ENCODE results near the gene PAPSS1. TPM values are rescaled to one million over a fixed set of nuclear protein-coding genes. Genes with fewer than 3 reads are reported as not detected.
"Not testable (repeated sequence)": the region's sequence is repeated elsewhere in the genome, so short reads cannot be mapped to it uniquely, and the experiment has no call there.

PAPSS1 gene
- total RNA-seq, 2 donors from 2014 or later, result 20.0 to 29.8 TPM

- H3K36me3 ChIP-seq, result no peaks in the 10 kb centered on the region
- no peak for TF ChIP-seq CTCF (IDR thresholded peaks at IDR 0.05)
- H3K27ac ChIP-seq, result no peak overlapping the region
- DNase-seq (ENCODE audit: low spot score) (no peak), ATAC-seq (ENCODE audit: insufficient number of reproducible peaks, low FRiP score, low read depth) (no peak)
- peaks cover 21% of the 10 kb centered on the region for H3K9me3 ChIP-seq
- no peak overlapping the region for H3K4me3 ChIP-seq
- no peaks in the 10 kb centered on the region for H3K27me3 ChIP-seq (replicated peaks; ENCODE audit: insufficient read depth)
- H3K4me1 ChIP-seq (ENCODE audit: control insufficient read depth in 1 of 2, low read depth in 2 of 2), result peaks cover 0 to 6% of the 10 kb centered on the region in 2 donors
These were observed 11.8 kb downstream of the PAPSS1 start for GRCh38 chr4:107708225-107708624.

GRCh38 chr4:107705742-107706556 lies 14.1 kb downstream of the PAPSS1 start:
- peaks cover 21% of the 10 kb centered on the region for H3K9me3 ChIP-seq
- no peak overlapping the region for H3K4me3 ChIP-seq
- ATAC-seq (ENCODE audit: insufficient number of reproducible peaks, low FRiP score, low read depth), result no peak
- no peak for DNase-seq (ENCODE audit: low spot score)
- TF ChIP-seq CTCF (IDR thresholded peaks at IDR 0.05), result no peak
- no peaks in the 10 kb centered on the region for H3K36me3 ChIP-seq
- H3K27ac ChIP-seq, result no peak overlapping the region
- H3K4me1 ChIP-seq (ENCODE audit: control insufficient read depth in 1 of 2, low read depth in 2 of 2), result peaks cover 0 to 11% of the 10 kb centered on the region in 2 donors
- no peaks in the 10 kb centered on the region for H3K27me3 ChIP-seq (replicated peaks; ENCODE audit: insufficient read depth)

GRCh38 chr4:107701565-107701964 lies 18.5 kb downstream of the PAPSS1 start:
- Histone ChIP-seq H3K27ac (no peak overlapping the region), H3K9me3 (peaks cover 18% of the 10 kb centered on the region), H3K4me3 (no peak overlapping the region), H3K4me1 (ENCODE audit: control insufficient read depth in 1 of 2, low read depth in 2 of 2) (peaks cover 4 to 11% of the 10 kb centered on the region in 2 donors), H3K27me3 (replicated peaks; ENCODE audit: insufficient read depth) (no peaks in the 10 kb centered on the region), H3K36me3 (no peaks in the 10 kb centered on the region)
- no peak for DNase-seq (ENCODE audit: low spot score)
- TF ChIP-seq CTCF (IDR thresholded peaks at IDR 0.05), result no peak
- no peak for ATAC-seq (ENCODE audit: insufficient number of reproducible peaks, low FRiP score, low read depth)

- Histone ChIP-seq H3K27me3 (replicated peaks; ENCODE audit: insufficient read depth) (no peaks in the 10 kb centered on the region), H3K4me1 (ENCODE audit: control insufficient read depth in 1 of 2, low read depth in 2 of 2) (peaks cover 4 to 11% of the 10 kb centered on the region in 2 donors), H3K4me3 (no peak overlapping the region), H3K9me3 (no peaks in the 10 kb centered on the region), H3K27ac (no peak overlapping the region), H3K36me3 (no peaks in the 10 kb centered on the region)
- ATAC-seq (ENCODE audit: insufficient number of reproducible peaks, low FRiP score, low read depth), result no peak
- DNase-seq (ENCODE audit: low spot score), result no peak
- TF ChIP-seq CTCF (IDR thresholded peaks at IDR 0.05), result no peak
These were observed 20.4 kb downstream of the PAPSS1 start for GRCh38 chr4:107699466-107700206.

GRCh38 chr4:107696187-107696586 lies 23.8 kb downstream of the PAPSS1 start:
- H3K4me3 ChIP-seq; H3K27me3 ChIP-seq (replicated peaks; ENCODE audit: insufficient read depth); H3K27ac ChIP-seq; ATAC-seq (ENCODE audit: insufficient number of reproducible peaks, low FRiP score, low read depth); H3K36me3 ChIP-seq; H3K9me3 ChIP-seq; DNase-seq (ENCODE audit: low spot score): not testable (repeated sequence)
- H3K4me1 ChIP-seq (ENCODE audit: control insufficient read depth in 1 of 2, low read depth in 2 of 2), result peaks cover 4 to 20% of the 10 kb centered on the region in 2 donors

Data from thoracic aorta (tissue), 2 donors.